Smooth muscle cell (in vitro differentiated cells): ENCODE results near the gene PRICKLE1. TPM values are rescaled to one million over a fixed set of nuclear protein-coding genes. Genes with fewer than 3 reads are reported as not detected.

Experiments used
- DNase-seq: peaks from one replicate; lab custom pipeline; 2025; ENCODE audit not compliant: unreplicated experiment; lab: John Stamatoyannopoulos, UW
- H2AFZ ChIP-seq: fragments of 200-600 bp; sonication (generic); 2 replicates; pipeline ENCODE4 v1.6.0; 2016; ENCODE audit warnings: antibody characterized with exemption, low read depth, mild to moderate bottlenecking
- H3F3A ChIP-seq: fragments of 200-600 bp; sonication (generic); 2 replicates; pipeline ENCODE4 v1.6.0; 2017; ENCODE audit warnings: antibody characterized with exemption, low read depth
- H3K27ac ChIP-seq: fragments of 200-600 bp; sonication (generic); 2 replicates; pipeline ENCODE4 v1.5.1; 2016; ENCODE audit warnings: low read depth, mild to moderate bottlenecking
- H3K27me3 ChIP-seq: fragments of 200-600 bp; sonication (generic); 2 replicates; pipeline ENCODE4 v1.6.1; 2016; ENCODE audit warnings: low read depth, mild to moderate bottlenecking
- H3K36me3 ChIP-seq: fragments of 200-600 bp; sonication (generic); 2 replicates; pipeline ENCODE4 v1.5.1; 2016; ENCODE audit warnings: low read depth
- H3K4me1 ChIP-seq: fragments of 200-600 bp; sonication (generic); 2 replicates; pipeline ENCODE4 v1.5.1; 2016; ENCODE audit warnings: low read depth
- H3K4me2 ChIP-seq: fragments of 200-600 bp; sonication (generic); 2 replicates; pipeline ENCODE4 v1.6.0; 2016; ENCODE audit warnings: mild to moderate bottlenecking
- H3K4me3 ChIP-seq: fragments of 200-600 bp; sonication (generic); 2 replicates; pipeline ENCODE4 v1.5.1; 2016; ENCODE audit warnings: mild to moderate bottlenecking
- H3K79me2 ChIP-seq: fragments of 200-600 bp; sonication (generic); 2 replicates; pipeline ENCODE4 v1.6.0; 2016; ENCODE audit warnings: low read depth, mild to moderate bottlenecking
- H3K9ac ChIP-seq: fragments of 200-600 bp; sonication (generic); 2 replicates; pipeline ENCODE4 v1.6.0; 2016; ENCODE audit warnings: low read depth
- H3K9me3 ChIP-seq: fragments of 200-600 bp; sonication (generic); replicated peaks from 2 replicates; pipeline ENCODE4 v1.5.1; 2016; ENCODE audit warnings: low read depth
- H4K20me1 ChIP-seq: fragments of 200-600 bp; sonication (generic); 2 replicates; pipeline ENCODE4 v1.6.0; 2016; ENCODE audit warnings: low read depth
- CTCF ChIP-seq: fragments of 200-600 bp; sonication (generic); IDR thresholded peaks from 2 replicates; pipeline ENCODE4 v1.5.1; 2017; ENCODE audit warnings: borderline replicate concordance, mild to moderate bottlenecking, antibody characterized with exemption; ENCODE audit not compliant: insufficient read depth, poor library complexity, severe bottlenecking
- WGBS: methylation state at CpG from one replicate; pipeline ENCODE4 v1.1.7; 2016; ENCODE audit warnings: low lambda C conversion rate; 5-methylcytosine and 5-hydroxymethylcytosine counted together
- polyA plus RNA-seq: library from polyadenylated mRNA; unstranded; fragments of >200 nt; fragmentation: Nextera tagmentation; extraction: Ambion mirVana; gene quantifications from 2 replicates; pipeline ENCODE4 v1.2.1, GENCODE V29; 2016
- total RNA-seq: library from RNA; depleted of rRNA; stranded (reverse); fragments of >200 nt; gene quantifications from 2 replicates; pipeline ENCODE4 v1.2.3, GENCODE V29; 2014

PRICKLE1 gene
- total and polyA plus RNA-seq, 2 experiments from 2014 or later, result 45.7 to 55.4 TPM

GRCh38 chr12:42538203-42538602 is 51.3 kb downstream of the PRICKLE1 start:
- no peak overlapping the region for H3K4me3 ChIP-seq
- no peaks in the 10 kb centered on the region for H3K4me1 ChIP-seq
- no peaks in the 10 kb centered on the region for H3K36me3 ChIP-seq
- no peak overlapping the region for H3K4me2 ChIP-seq
- TF ChIP-seq CTCF, result no peak
- H3K9me3 ChIP-seq, result no peaks in the 10 kb centered on the region
- H3K27ac ChIP-seq, result no peak overlapping the region
- peaks cover 99% of the 10 kb centered on the region for H3K79me2 ChIP-seq
- DNase-seq, result no peak
- 62% methylated on average over 3 of the region's 3 CpGs for WGBS
- H3K9ac ChIP-seq, result no peak overlapping the region
- no peak overlapping the region for H2AFZ ChIP-seq
- peaks cover 9% of the 10 kb centered on the region for H3F3A ChIP-seq
- peaks cover 98% of the 10 kb centered on the region for H4K20me1 ChIP-seq
- H3K27me3 ChIP-seq, result no peaks in the 10 kb centered on the region

- H3F3A ChIP-seq, result peaks cover 7% of the 10 kb centered on the region
- no peak overlapping the region for H2AFZ ChIP-seq
- 100% methylated on average over 4 of the region's 4 CpGs for WGBS
- H3K79me2 ChIP-seq, result peaks cover 99% of the 10 kb centered on the region
- TF ChIP-seq CTCF, result no peak
- H3K9me3 ChIP-seq, result no peaks in the 10 kb centered on the region
- H3K9ac ChIP-seq, result no peak overlapping the region
- no peak overlapping the region for H3K27ac ChIP-seq
- no peaks in the 10 kb centered on the region for H3K4me1 ChIP-seq
- no peak for DNase-seq
- no peaks in the 10 kb centered on the region for H3K36me3 ChIP-seq
- peaks cover 95% of the 10 kb centered on the region for H4K20me1 ChIP-seq
- H3K4me2 ChIP-seq, result no peak overlapping the region
- H3K27me3 ChIP-seq, result no peaks in the 10 kb centered on the region
- H3K4me3 ChIP-seq, result no peak overlapping the region
Observed at GRCh38 chr12:42534184-42534838, 55.2 kb downstream of the PRICKLE1 start.

GRCh38 chr12:42530284-42530683 is 59.3 kb downstream of the PRICKLE1 start:
- Histone ChIP-seq H3K27me3 (no peaks in the 10 kb centered on the region), H3K4me3 (no peak overlapping the region), H3K4me1 (peaks cover 4% of the 10 kb centered on the region), H2AFZ (no peak overlapping the region), H3F3A (peaks cover 7% of the 10 kb centered on the region), H3K36me3 (no peaks in the 10 kb centered on the region), H4K20me1 (peaks cover 97% of the 10 kb centered on the region), H3K79me2 (peaks cover 99% of the 10 kb centered on the region), H3K9me3 (no peaks in the 10 kb centered on the region), H3K9ac (no peak overlapping the region), H3K27ac (no peak overlapping the region), H3K4me2 (no peak overlapping the region)
- 92% methylated on average over 2 of the region's 2 CpGs for WGBS
- TF ChIP-seq CTCF, result no peak
- DNase-seq, result no peak

- H4K20me1 ChIP-seq, result peaks cover 98% of the 10 kb centered on the region
- H3K27me3 ChIP-seq, result no peaks in the 10 kb centered on the region
- no peak for DNase-seq
- 86% methylated on average over 1 of the region's 1 CpG for WGBS
- H3K9ac ChIP-seq, result no peak overlapping the region
- H3K9me3 ChIP-seq, result no peaks in the 10 kb centered on the region
- H3K4me2 ChIP-seq, result no peak overlapping the region
- no peaks in the 10 kb centered on the region for H3F3A ChIP-seq
- no peak overlapping the region for H3K4me3 ChIP-seq
- H3K79me2 ChIP-seq, result peaks cover 97% of the 10 kb centered on the region
- no peak overlapping the region for H2AFZ ChIP-seq
- H3K36me3 ChIP-seq, result no peaks in the 10 kb centered on the region
- H3K27ac ChIP-seq, result no peak overlapping the region
- H3K4me1 ChIP-seq, result peaks cover 4% of the 10 kb centered on the region
- TF ChIP-seq CTCF, result no peak
Observed at GRCh38 chr12:42525444-42525843, 64.1 kb downstream of the PRICKLE1 start.
